HG02943 (cell line): ENCODE results near the gene SLC2A9.
"Not testable (repeated sequence)": the region's sequence is repeated elsewhere in the genome, so short reads cannot be mapped to it uniquely, and the experiment has no call there.

Experiments
- ATAC-seq: cut with Tn5 transposase; IDR thresholded peaks from one replicate; pipeline ENCODE4 v1.9.1; 2021; ENCODE audit warnings: mild to moderate bottlenecking, low read depth, moderate library complexity; ENCODE audit not compliant: unreplicated experiment

SLC2A9 gene

DNA sequence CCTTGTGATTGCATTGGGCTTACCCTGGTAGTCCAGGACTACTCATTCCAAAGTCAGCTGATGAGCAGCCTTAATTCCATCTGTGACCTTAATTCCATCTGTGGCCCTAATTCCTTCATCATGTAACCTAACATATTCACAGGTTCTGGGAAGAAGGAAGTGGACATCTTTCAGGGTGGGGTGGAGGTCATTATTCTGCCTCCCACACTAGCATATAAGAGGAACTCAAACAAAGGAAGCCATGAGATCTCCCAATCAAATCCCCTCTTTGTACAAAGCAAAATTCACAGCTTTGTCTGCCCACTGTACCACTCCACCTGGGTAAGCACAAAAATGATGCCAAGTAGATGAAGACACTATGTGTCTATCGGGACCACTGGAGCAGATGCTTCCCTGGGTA lies 87.3 kb downstream of the SLC2A9 start:
- ATAC-seq = no peak

GRCh38 chr4:9933184-9933583 lies 88.1 kb downstream of the SLC2A9 start:
- ATAC-seq = no peak

DNA sequence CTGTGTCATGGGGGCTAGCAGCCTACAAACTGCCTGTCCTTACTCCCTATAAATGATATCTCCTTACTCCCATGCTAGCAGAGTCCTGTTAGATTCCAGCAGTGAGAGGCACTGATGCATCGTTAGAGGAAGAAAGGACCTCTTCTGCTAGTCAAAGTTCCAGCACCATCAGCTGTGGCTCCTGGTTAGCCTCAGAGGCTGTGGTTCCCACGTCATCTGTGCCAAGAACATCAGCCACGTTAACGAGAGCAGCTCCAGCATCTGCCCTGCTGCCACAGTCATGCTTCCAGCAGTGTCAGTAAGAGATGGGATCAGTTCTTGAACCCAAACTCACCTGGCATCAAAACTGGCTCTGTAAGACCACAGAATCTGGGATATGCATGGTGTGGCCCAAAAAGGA lies 88.5 kb downstream of the SLC2A9 start:
- ATAC-seq = no peak

DNA sequence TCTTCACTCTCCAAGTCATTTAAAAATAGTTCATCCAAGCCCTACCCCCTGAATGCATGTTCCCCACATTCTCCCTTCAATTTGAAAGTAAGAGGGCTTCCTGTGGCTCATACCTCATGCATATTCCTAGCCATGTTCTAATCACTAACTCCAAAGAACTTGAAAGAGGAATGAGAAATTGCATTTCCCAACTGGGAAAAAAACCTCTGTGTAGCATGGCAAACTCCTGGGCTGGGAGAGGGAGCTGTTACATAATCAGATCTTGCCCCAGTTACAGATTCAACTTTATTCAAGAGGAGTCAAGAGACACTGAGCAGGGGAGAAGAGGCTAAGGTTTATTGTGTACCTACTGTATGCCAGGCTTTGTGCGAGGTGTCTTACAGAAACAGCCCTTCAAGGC lies 90.2 kb downstream of the SLC2A9 start:
- no peak for ATAC-seq

GRCh38 chr4:9929111-9929510 lies 92.2 kb downstream of the SLC2A9 start:
- ATAC-seq = no peak

DNA sequence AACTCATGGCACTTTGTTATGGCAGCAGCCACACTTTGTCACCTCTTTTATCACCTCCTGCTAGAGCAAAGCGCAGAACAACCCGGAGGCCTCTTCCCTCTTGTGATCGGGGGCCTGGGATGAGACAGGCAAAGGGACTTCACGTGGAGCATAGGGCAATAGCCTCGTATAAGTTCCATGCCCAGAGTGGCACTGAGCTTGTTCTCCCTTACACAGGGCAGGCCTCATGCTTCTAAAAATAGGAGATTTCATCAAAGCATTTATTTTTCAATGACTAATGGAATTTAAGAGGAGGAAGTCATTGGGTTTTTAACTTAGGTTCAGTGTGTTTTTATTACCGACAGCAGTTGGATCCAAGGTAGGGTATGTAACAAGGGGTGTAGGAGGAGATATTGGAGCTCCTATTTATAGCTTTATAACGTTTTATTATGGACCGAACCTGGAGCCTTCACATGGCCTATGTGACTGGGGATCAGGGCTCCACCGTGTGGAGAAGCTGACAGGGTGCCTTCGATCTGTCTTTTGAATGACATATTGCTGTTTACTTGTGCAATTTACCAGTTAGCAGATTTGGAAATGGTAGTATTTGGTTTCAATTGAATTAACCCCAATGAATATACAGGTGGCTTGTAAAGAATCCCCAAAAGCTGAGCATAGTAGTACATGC lies 93.8 kb downstream of the SLC2A9 start:
- ATAC-seq = no peak

GRCh38 chr4:9926586-9926985 lies 94.7 kb downstream of the SLC2A9 start:
- ATAC-seq = no peak

- ATAC-seq = no peak
These were observed 95.4 kb downstream of the SLC2A9 start for GRCh38 chr4:9925750-9926439.

DNA sequence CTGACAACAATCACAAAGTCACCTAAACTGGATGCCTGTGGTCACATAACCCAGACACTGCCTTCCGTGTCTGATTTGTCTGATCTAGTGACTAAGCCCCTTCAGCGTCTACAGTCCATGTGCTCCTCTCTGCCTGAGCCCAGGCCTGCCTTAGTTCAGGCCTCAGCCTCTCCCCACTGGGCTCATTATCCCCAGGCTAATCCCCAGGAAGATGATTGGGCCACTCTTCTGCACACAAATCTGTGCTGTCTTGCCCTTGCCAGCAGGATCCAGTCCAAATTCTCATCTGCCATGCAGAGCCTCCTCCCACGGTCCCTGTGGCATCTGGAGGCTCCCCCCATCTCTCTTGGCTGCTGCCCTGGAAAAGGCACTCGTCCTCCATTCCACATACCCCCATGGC lies 96.5 kb downstream of the SLC2A9 start:
- no peak for ATAC-seq

- no peak for ATAC-seq
These were observed 98.0 kb downstream of the SLC2A9 start for GRCh38 chr4:9923195-9923812.

DNA sequence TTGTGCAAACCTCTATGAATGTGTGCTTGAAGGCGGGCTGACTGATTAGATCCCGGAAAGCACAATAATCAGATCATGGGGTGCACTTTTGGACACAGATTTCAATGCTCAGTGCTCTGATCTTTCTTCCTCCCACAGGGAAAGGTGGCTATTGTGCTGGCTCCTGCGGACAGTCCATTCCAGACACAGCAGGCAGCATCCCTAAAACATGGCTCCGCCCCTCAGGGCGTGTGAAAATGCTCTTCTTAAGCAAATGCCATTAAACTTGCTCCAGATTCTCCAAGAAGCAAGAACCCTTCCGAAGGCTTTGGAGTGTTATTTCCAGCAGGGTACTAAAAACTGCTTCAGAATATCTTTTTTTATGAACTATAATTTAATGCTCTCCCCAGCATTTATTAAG lies 100.0 kb downstream of the SLC2A9 start:
- no peak for ATAC-seq

DNA sequence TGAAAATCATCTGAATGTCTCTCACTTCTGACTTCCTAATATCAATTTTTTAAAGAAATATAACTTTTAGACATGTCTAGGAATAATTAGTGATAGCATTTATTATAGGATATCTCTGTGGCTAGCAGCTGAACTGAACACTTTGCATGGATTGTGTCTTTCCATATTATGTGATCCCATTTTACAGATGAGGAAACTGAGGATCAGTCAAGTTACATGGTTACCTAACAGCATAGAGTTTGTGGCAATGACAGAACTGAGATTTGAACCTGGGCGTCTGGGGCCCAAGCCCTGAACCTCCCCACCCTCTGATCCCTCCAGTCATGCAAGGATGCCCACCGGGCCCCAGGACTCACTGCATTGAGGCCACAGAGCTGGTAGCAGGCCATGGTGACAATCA lies 101.3 kb downstream of the SLC2A9 start:
- ATAC-seq = no peak

DNA sequence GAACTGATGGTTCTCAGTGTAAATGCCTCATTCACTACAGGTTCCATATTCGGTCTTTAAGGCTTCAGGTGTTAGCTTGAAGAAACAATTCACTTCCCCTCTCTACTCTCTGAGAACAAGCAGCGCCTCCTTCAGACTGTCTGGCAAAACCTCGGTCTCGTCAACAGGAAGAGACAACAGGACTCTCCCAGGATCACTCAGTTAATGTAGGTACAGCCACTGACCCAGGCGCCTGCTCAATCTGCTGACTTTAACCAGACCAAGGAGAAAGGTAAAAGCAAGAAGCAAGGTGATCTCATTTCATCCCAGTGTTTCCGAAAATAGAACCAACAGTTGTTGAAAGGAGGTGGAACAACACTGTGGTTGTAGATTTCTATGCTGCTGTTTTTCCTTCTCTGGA lies 102.2 kb downstream of the SLC2A9 start:
- ATAC-seq = no peak

DNA sequence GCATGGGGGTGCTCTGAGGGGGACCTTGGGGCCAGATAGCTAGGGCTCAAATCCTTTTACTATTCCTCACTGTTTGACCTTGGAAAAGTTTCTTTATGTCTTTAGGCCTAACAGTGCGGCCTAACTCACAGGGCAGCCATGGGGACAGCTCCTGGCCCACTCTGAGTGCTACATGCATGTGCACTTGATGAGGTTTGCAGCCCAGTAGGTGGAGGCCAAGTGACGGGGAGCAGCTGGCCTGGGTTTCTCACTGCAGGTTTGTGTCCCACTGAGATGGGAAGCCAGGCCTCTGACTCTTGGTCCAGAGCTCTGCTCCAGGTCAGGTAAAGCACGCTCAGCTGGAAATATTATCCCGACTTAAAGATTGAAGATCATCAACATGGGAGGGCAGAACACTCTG lies 102.8 kb downstream of the SLC2A9 start:
- no peak for ATAC-seq

- no peak for ATAC-seq
These were observed 104.4 kb downstream of the SLC2A9 start for GRCh38 chr4:9916937-9917336.

DNA sequence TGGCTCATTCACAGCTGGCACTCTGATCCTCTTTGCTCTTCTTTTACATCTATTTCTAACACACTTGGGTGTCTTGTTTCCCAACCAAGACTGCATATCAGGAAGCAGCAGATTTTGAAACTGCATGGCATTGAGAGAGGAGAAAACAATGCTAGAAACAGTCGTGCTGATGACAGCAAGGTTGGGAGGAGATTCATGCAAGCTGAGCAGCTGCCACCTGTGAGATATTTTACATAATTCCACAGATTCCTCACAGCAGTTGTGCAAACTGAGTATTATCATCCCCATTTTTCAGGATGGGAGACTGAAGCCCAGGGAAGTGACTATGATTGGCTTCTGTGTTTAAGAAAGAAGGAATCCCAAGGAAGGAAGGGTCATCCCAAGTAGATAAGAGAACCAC lies 105.0 kb downstream of the SLC2A9 start:
- no peak for ATAC-seq

DNA sequence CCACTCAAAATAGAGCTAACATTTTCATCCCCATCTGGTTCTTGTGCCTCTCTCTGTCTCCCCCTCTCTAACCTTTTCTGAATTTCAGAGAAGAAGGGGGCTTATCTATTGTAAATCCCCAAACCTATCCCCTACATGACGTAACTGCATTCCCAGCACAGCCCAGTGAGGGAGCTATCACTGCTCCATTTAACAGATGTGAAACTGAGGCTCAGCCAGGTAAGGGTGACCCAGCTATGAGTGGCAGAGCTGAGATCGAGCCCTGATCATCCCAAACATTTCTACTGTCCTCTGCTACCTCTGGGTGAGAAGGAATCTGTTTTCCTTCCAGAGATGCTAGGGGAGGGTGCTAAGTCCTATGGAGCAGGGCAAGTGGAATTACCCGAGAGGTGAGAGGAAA lies 107.5 kb downstream of the SLC2A9 start:
- no peak for ATAC-seq

- no peak for ATAC-seq
These were observed 114.3 kb downstream of the SLC2A9 start for GRCh38 chr4:9906996-9907395.

DNA sequence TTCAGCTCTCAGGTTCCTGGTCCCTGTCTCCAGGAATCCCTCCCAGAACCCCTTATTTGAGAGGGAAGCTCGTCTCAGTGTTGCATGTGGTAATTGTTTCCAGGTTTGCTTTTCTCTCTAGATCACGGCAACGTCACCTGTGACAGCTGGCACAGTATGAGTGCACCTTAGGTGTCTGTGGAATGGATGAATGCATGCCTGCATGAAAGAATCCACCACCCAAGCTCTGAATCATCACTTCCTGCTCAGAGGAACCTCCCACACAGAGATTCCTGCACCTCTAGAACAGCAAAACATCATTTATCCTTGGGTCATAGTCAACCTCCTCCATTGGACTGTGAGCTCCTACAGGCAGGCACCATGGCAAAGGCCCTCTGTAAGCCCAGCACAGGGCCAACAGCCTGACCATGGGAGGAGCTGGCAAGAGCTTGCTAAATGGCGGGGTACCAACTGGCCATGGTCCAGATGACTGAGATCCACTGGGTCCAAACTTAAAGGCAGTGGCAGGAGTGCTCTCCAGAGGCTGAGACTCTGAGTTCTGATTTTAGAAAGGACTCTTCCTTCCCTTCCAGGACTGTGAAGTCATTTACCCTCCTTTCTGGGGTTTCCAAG lies 116.2 kb downstream of the SLC2A9 start:
- ATAC-seq = no peak

- ATAC-seq = no peak
These were observed 118.0 kb downstream of the SLC2A9 start for GRCh38 chr4:9903317-9903716.

GRCh38 chr4:9901257-9901656 lies 120.0 kb downstream of the SLC2A9 start:
- no peak for ATAC-seq

- not testable (repeated sequence) for ATAC-seq
These were observed 120.7 kb downstream of the SLC2A9 start for GRCh38 chr4:9900633-9901032.
